Stimulated activated CD4-positive, alpha-beta T cell treated with anti-CD3 and anti-CD28 coated beads, Interleukin-12 subunit alpha, Interleukin-12 subunit beta, amount 100 ng/mL, for 48 hours (primary cell): ENCODE measurements around the gene SETBP1.

ENCODE experiments used
- DNase-seq, 3 donors: peaks; one replicate each; pipeline ENCODE4 v3.0.0-alpha.2; 2020; ENCODE audit warnings: low read depth in 2 of 3, low spot score in 1 of 3

SETBP1 gene

GRCh38 chr18:44859263-44859662 is 178.6 kb downstream of the SETBP1 start:
- no peak for DNase-seq

GRCh38 chr18:44859751-44860439 is 179.2 kb downstream of the SETBP1 start:
- no peak for DNase-seq

- DNase-seq = no peak
Observed at GRCh38 chr18:44862112-44862511, 181.4 kb downstream of the SETBP1 start.

- DNase-seq = no peak
Observed at GRCh38 chr18:44866103-44866502, 185.4 kb downstream of the SETBP1 start.

GRCh38 chr18:44869533-44869932 is 188.8 kb downstream of the SETBP1 start:
- no peak for DNase-seq

- DNase-seq = no peak
Observed at GRCh38 chr18:44870631-44871502, 190.2 kb downstream of the SETBP1 start.

GRCh38 chr18:44871771-44872170 is 191.1 kb downstream of the SETBP1 start:
- no peak for DNase-seq

GRCh38 chr18:44876024-44876423 is 195.3 kb downstream of the SETBP1 start:
- no peak for DNase-seq

GRCh38 chr18:44876755-44877154 is 196.1 kb downstream of the SETBP1 start:
- no peak for DNase-seq

GRCh38 chr18:44878335-44878734 is 197.6 kb downstream of the SETBP1 start:
- DNase-seq = no peak

GRCh38 chr18:44880170-44880569 is 199.5 kb downstream of the SETBP1 start:
- DNase-seq = no peak

GRCh38 chr18:44881461-44882162 is 200.9 kb downstream of the SETBP1 start:
- DNase-seq = no peak

GRCh38 chr18:44882163-44882868 is 201.6 kb downstream of the SETBP1 start:
- DNase-seq = no peak

GRCh38 chr18:44883671-44884070 is 203.0 kb downstream of the SETBP1 start:
- DNase-seq = no peak

- DNase-seq = no peak
Observed at GRCh38 chr18:44884431-44884830, 203.7 kb downstream of the SETBP1 start.

- DNase-seq = no peak
Observed at GRCh38 chr18:44885507-44885906, 204.8 kb downstream of the SETBP1 start.

GRCh38 chr18:44887227-44887631 is 206.5 kb downstream of the SETBP1 start:
- DNase-seq = peak; percentile 30 to 50 (median 47)

- no peak for DNase-seq
Observed at GRCh38 chr18:44889111-44889510, 208.4 kb downstream of the SETBP1 start.

- no peak for DNase-seq
Observed at GRCh38 chr18:44893045-44893706, 212.5 kb downstream of the SETBP1 start.

- no peak for DNase-seq
Observed at GRCh38 chr18:44893966-44894365, 213.3 kb downstream of the SETBP1 start.
